Fibroblast of mammary gland (primary cell): Measurements from ENCODE around the gene TNFSF12.
A peak's percentile ranks its signal among the peaks of the same experiment; 100 is the strongest.

Experiments used
- DNase-seq: peaks from one replicate; pipeline ENCODE4 v3.0.0-alpha.2; 2010; ENCODE audit warnings: low read depth
- H3K4me3 ChIP-seq: 2 replicates; pipeline ENCODE4 v1.5.1; 2011; ENCODE audit warnings: low read depth, mild to moderate bottlenecking, low read length, moderate library complexity; ENCODE audit not compliant: control insufficient read depth
- TF ChIP-seq, protein P1 (sequence below): conservative IDR thresholded peaks from 2 replicates; pipeline ENCODE4 v1.5.1; 2011; ENCODE audit warnings: low read depth, low read length, inconsistent platforms; ENCODE audit not compliant: control insufficient read depth, insufficient read depth

The TNFSF12 gene

DNA sequence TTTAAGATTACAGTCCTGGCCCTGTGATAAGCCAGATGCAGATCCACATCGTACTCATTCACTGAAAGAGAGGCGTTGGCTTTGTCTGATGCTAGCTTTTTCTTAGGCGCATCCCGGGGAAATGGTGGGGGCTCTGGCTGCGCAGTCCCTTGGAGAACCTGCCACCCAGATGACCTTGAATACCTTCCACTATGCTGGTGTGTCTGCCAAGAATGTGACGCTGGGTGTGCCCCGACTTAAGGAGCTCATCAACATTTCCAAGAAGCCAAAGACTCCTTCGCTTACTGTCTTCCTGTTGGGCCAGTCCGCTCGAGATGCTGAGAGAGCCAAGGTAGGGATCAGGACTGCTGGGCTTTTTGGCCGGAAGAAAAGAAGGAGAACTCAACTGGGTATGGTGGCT lies 40.7 kb upstream of the TNFSF12 start:
- H3K4me3 ChIP-seq = no peak overlapping the region
- TF ChIP-seq, protein P1, sequence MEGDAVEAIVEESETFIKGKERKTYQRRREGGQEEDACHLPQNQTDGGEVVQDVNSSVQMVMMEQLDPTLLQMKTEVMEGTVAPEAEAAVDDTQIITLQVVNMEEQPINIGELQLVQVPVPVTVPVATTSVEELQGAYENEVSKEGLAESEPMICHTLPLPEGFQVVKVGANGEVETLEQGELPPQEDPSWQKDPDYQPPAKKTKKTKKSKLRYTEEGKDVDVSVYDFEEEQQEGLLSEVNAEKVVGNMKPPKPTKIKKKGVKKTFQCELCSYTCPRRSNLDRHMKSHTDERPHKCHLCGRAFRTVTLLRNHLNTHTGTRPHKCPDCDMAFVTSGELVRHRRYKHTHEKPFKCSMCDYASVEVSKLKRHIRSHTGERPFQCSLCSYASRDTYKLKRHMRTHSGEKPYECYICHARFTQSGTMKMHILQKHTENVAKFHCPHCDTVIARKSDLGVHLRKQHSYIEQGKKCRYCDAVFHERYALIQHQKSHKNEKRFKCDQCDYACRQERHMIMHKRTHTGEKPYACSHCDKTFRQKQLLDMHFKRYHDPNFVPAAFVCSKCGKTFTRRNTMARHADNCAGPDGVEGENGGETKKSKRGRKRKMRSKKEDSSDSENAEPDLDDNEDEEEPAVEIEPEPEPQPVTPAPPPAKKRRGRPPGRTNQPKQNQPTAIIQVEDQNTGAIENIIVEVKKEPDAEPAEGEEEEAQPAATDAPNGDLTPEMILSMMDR = no peak
- DNase-seq = no peak

DNA sequence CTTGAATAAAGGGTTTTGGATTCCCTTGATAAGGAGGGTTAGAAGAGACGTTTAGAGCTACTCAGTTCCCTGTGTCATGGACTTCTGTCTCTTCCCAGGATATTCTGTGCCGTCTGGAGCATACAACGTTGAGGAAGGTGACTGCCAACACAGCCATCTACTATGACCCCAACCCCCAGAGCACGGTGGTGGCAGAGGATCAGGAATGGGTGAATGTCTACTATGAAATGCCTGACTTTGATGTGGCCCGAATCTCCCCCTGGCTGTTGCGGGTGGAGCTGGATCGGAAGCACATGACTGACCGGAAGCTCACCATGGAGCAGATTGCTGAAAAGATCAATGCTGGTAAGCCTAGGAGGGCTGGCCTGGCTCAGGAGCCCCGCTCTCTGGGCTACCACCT lies 40.0 kb upstream of the TNFSF12 start:
- TF ChIP-seq, protein P1 = no peak
- no peak for DNase-seq
- H3K4me3 ChIP-seq = no peak overlapping the region

DNA sequence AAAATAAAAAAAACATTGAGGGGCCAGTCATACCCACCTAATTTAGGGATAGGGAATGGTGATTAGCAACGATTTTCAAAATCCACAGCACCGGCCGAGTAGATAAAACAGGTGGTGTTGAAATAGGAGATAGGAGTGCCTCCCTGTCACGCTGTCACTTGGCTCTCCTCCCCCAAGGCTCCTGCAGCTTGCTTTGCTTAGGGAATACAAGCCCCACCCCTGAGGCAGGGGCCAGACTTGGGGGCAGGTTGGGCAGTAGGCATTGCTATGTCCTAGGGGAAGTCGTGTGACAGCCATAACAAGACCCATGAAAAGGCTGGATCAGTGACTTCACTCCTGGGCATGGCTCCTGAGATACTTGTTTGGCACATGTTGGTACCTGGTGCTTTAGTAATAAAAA lies 38.9 kb upstream of the TNFSF12 start:
- DNase-seq = no peak
- no peak overlapping the region for H3K4me3 ChIP-seq
- TF ChIP-seq, protein P1 = no peak

DNA sequence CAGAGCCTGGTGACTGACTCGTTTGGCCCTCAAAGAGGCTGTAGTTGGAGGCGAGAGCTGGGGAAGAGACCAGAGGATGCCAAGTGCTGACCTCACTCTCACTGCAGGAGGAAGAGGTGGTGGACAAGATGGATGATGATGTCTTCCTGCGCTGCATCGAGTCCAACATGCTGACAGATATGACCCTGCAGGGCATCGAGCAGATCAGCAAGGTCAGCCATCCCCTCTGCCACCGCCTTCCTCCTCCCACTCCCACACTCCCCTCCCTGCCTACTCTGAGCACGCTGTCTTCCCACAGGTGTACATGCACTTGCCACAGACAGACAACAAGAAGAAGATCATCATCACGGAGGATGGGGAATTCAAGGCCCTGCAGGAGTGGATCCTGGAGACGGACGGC lies 37.8 kb upstream of the TNFSF12 start:
- DNase-seq = peak; percentile 67
- no peak overlapping the region for H3K4me3 ChIP-seq
- TF ChIP-seq, protein P1 = no peak

DNA sequence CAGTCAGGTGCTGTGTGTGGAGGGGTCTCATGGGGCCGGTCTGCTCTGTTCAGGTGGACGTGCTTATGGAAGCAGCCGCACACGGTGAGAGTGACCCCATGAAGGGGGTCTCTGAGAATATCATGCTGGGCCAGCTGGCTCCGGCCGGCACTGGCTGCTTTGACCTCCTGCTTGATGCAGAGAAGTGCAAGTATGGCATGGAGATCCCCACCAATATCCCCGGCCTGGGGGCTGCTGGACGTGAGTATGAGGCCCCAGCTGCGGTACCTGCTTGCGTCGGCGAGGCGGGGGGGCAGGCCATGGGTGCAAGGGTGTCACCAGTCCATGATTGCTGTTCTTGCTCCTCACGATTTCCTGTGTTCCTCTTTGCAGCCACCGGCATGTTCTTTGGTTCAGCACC lies 36.8 kb upstream of the TNFSF12 start:
- DNase-seq = no peak
- H3K4me3 ChIP-seq = no peak overlapping the region
- TF ChIP-seq, protein P1 = no peak

DNA sequence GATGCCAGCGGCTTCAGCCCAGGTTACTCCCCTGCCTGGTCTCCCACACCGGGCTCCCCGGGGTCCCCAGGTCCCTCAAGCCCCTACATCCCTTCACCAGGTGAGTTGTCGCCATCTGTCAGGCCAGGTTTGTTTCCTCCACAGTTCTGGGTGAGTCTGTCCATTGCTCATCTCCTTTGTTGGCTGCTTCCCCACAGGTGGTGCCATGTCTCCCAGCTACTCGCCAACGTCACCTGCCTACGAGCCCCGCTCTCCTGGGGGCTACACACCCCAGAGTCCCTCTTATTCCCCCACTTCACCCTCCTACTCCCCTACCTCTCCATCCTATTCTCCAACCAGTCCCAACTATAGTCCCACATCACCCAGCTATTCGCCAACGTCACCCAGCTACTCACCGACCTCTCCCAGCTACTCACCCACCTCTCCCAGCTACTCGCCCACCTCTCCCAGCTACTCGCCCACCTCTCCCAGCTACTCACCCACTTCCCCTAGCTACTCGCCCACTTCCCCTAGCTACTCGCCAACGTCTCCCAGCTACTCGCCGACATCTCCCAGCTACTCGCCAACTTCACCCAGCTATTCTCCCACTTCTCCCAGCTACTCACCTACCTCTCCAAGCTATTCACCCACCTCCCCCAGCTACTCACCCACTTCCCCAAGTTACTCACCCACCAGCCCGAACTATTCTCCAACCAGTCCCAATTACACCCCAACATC lies 35.9 kb upstream of the TNFSF12 start:
- no peak overlapping the region for H3K4me3 ChIP-seq
- TF ChIP-seq, protein P1 = no peak
- no peak for DNase-seq

DNA sequence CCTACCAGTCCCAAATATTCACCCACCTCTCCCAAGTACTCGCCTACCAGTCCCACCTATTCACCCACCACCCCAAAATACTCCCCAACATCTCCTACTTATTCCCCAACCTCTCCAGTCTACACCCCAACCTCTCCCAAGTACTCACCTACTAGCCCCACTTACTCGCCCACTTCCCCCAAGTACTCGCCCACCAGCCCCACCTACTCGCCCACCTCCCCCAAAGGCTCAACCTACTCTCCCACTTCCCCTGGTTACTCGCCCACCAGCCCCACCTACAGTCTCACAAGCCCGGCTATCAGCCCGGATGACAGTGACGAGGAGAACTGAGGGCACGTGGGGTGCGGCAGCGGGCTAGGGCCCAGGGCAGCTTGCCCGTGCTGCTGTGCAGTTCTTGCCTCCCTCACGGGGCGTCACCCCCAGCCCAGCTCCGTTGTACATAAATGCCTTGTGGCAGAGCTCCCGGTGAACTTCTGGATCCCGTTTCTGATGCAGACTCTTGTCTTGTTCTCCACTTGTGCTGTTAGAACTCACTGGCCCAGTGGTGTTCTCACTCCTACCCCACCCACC lies 34.9 kb upstream of the TNFSF12 start:
- TF ChIP-seq, protein P1 = no peak
- no peak overlapping the region for H3K4me3 ChIP-seq
- DNase-seq = no peak
